ENCODE data around the gene C17orf78.
"Not testable (repeated sequence)": the region's sequence is repeated elsewhere in the genome, so short reads cannot be mapped to it uniquely, and the experiment has no call there.

The C17orf78 gene

DNA sequence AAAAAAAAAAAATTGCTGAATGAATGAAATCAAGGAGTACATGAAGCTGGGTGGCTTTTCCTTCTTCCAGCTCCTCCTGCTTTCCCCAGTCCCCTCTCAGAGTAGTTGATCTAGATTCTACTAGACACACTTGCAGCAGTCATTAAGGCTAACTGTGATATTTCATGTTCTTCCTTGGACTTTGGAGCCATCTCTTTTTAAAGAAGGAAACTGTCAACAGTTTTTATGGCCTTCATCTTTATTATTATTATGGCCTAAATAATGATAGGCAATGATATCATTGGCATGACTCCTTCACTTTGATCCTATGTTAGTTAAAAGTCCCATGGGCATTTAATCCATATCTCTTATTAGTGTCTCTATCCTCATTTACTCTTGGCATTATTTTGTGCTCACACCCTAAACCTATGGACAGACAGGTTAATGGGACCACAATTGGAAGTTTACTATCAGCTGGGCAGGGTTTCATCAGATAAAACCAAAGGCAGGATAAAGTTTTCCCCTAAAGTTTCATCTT lies 9.7 kb downstream of the C17orf78 start:
- in situ Hi-C loops (cut with MboI; ENCODE audit: low sequenced_read_pairs) = loop anchor here (25.0 kb wide), 1 partner anchor 773 kb away; the partner anchor contains the start of gene MRM1

- in situ Hi-C loops (cut with MboI; ENCODE audit: low sequenced_read_pairs) = loop anchor here (25.0 kb wide), 1 partner anchor 774 kb away; the partner anchor contains the start of gene MRM1
Measured at GRCh38 chr17:37386462-37386861, 10.7 kb downstream of the C17orf78 start.

GRCh38 chr17:37388266-37388665 lies 12.5 kb downstream of the C17orf78 start:
- in situ Hi-C loops (cut with MboI; ENCODE audit: low sequenced_read_pairs) = loop anchor here (25.0 kb wide), 1 partner anchor 776 kb away; the partner anchor contains the start of gene MRM1

GRCh38 chr17:37389160-37389559 lies 13.4 kb downstream of the C17orf78 start:
- in situ Hi-C loops (cut with MboI; ENCODE audit: low sequenced_read_pairs) = loop anchor here (25.0 kb wide), 1 partner anchor 777 kb away; the partner anchor contains the start of gene MRM1

DNA sequence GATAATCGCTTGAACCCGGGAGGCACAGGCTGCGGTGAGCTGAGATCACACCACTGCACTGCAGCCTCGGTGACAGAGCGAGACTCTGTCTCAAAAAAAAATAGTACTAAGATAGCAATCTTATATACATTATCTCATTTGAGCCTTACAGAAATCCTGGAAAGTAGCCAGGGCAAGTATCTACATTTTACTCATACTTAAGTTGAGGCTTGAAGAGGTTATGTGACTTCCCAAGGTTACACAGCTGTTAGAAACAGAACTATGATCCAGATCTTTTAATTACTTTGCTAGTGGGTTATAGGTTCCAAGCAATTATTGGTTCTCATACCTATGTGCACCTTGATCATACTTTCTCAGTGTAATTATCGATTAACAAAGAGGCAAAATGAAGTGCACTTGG lies 15.4 kb downstream of the C17orf78 start:
- in situ Hi-C loops (cut with MboI; ENCODE audit: low sequenced_read_pairs) = loop anchor here (25.0 kb wide), 1 partner anchor 779 kb away; the partner anchor contains the start of gene MRM1

DNA sequence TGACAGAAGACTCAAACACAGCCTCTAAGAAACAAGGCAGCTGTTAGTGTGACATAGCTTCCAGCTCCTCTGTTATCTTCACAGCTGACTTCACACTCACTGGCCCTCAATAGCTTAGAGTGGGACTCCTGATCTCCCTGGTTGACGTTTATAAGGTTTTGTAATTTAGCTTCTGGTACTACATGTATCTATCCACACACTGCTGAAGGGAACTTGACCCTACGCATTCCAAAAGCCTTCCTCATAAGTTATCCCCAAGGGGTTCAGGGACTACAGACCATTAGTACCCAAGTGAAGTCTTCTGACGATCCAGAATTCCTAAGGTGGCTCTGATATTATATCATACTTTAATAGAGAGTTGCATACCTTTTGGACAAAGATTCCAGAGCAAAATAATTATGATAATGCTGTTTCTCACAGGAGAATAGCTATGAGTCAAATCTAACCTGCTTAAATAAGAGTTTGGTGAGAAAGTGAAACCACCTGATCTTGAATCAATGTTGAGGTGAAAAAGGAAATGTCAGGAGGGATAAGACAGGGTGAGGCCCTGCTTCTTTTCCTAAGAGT lies 16.3 kb downstream of the C17orf78 start:
- in situ Hi-C loops (cut with MboI; ENCODE audit: low sequenced_read_pairs) = loop anchor here (25.0 kb wide), 1 partner anchor 780 kb away; the partner anchor contains the start of gene MRM1

DNA sequence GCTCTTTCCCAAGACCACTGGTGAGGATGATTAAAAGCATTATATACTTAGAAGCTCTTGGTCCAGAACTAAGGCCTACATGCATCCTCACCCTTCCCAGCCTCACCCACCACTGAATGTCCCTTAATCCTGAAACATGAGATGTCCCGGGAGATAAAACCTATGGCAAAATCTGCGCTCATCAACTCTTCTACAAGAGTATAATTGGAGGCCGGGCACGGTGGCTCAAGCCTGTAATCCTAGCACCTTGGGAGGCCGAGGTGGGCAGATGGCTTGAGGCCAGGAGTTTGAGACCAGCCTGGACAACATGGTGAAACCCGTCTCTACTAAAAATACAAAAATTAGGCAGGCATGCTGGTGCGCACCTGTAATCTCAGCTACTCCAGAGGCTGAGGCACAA lies 17.6 kb downstream of the C17orf78 start:
- in situ Hi-C loops (cut with MboI; ENCODE audit: low sequenced_read_pairs) = loop anchor here (25.0 kb wide), 1 partner anchor 781 kb away; the partner anchor contains the start of gene MRM1

- in situ Hi-C loops (cut with MboI; ENCODE audit: low sequenced_read_pairs) = loop anchor here (25.0 kb wide), 1 partner anchor 787 kb away; the partner anchor contains the start of gene MRM1
Measured at GRCh38 chr17:37399265-37399803, 23.5 kb downstream of the C17orf78 start.

GRCh38 chr17:37400505-37400904 lies 24.7 kb downstream of the C17orf78 start:
- in situ Hi-C loops (cut with MboI; ENCODE audit: low sequenced_read_pairs) = no loop called here

GRCh38 chr17:37405522-37405921 lies 29.7 kb downstream of the C17orf78 start:
- in situ Hi-C loops (cut with MboI; ENCODE audit: low sequenced_read_pairs) = not testable (repeated sequence)

DNA sequence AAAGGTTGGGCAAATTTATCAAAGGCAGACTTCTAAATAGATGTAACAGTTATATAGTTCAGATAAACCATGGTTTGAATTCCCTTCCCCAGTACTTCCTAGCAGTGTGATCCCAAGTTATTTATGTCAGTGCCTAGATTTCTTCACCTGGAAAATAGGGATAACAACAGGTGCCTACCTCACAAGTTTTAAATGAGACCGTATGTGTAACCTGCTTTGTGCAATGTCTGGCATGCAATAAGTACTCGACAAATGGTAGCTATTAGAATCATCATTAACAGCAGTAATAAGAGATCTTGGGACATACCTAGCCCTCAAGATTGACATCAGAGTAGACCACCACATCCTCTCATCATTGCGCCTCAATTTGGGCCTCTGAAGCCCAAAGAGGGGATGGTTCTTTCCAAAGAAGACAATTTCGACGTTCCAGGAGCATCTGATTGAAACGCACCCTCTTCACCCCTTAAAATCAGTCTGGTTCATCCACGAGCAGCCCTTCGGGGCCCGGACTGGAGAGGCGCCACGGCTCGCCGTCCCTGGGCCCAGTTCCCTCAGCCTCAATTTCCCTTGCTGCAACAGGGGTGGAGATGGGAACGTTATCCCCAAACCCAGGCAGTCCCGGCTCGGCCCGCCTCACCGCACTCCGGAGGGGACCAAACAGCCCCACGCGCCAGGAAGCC lies 30.3 kb downstream of the C17orf78 start:
- in situ Hi-C loops (cut with MboI; ENCODE audit: low sequenced_read_pairs) = no loop called here

DNA sequence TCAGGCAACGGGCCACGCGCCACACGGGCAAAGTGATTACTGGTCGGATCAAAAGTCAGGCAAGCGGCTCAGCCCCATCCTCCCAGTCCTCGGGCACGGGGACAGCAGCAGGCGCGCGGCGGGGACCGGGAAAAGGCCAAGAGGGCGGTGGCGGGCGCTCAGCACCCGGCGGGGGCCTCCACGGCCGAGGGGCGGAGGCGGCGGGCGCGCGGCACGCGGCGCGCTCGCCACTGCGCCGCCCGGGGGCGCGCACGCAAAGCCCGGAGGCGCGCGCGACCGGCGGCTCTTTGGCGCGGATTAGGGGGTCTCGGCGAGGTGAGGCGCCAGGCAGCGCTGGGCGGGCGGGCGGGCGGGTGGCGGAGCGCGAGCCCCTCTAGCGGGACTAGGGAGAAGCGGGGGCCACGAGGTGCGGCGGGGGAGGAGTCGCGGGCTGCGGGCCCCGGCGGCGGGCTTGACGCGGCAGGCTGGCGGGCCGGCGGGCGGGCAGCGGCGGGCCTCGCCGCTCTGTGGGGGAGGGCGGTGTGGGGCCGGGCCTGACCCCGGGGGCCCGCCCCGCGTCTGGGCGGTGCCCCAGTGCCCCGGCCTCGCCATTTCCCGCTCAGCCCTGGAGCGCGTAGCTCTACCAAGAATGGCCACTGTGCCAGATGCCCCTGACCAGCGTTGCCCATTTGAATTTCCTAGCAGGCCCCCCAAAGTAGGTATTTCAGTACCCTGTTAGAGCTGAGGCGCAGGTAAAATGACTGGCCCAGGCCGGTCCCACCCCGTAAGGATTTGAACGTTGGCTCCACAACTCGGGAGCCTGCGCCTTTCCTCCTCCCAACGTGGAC lies 31.1 kb downstream of the C17orf78 start, which contains the start of the genes ACACA and TADA2A:
Gene ACACA (minus strand): TSS at position 202 of the 827 bp plus-strand sequence. CDS start 537 bp downstream, outside the sequence.
Gene TADA2A (plus strand): TSS at position 252 of the 827 bp plus-strand sequence. CDS start 4,480 bp downstream, outside the sequence.
- in situ Hi-C loops (cut with MboI; ENCODE audit: low sequenced_read_pairs) = no loop called here

- in situ Hi-C loops (cut with MboI; ENCODE audit: low sequenced_read_pairs) = not testable (repeated sequence)
Measured at GRCh38 chr17:37408145-37408479, 32.3 kb downstream of the C17orf78 start.

- in situ Hi-C loops (cut with MboI; ENCODE audit: low sequenced_read_pairs) = no loop called here
Measured at GRCh38 chr17:37410357-37410756, 34.6 kb downstream of the C17orf78 start.

DNA sequence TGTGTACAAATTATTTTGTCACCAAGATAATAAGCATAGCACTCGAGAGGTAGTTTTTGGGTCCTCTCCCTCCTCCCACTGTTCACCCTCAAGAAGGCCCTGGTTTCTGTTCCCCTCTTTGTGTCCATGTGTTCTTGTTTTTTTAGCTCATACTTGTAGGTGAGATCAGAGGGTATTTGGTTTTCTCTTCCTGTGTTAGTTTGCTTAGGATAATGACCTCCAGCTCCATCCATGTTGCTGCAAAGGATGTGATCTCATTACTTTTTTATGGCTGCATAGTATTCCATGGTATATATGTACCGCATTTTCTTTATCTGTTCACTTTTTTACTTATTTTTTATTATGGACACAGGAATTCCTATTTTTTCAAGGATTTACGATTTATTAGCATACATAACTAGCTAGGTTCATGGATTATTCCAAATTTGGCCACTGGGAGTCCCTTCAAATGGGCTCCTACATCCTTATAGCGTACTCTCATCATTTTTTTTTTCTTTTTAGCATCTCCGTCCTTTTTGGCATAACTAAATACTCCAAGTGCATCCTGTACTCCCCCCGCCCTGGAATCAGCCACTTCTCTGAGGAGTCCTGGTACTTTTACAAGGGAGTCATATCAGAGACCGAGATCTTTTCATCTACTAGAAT lies 38.2 kb downstream of the C17orf78 start:
- in situ Hi-C loops (cut with MboI; ENCODE audit: low sequenced_read_pairs) = no loop called here

- in situ Hi-C loops (cut with MboI; ENCODE audit: low sequenced_read_pairs) = no loop called here
Measured at GRCh38 chr17:37417852-37418251, 42.1 kb downstream of the C17orf78 start.

DNA sequence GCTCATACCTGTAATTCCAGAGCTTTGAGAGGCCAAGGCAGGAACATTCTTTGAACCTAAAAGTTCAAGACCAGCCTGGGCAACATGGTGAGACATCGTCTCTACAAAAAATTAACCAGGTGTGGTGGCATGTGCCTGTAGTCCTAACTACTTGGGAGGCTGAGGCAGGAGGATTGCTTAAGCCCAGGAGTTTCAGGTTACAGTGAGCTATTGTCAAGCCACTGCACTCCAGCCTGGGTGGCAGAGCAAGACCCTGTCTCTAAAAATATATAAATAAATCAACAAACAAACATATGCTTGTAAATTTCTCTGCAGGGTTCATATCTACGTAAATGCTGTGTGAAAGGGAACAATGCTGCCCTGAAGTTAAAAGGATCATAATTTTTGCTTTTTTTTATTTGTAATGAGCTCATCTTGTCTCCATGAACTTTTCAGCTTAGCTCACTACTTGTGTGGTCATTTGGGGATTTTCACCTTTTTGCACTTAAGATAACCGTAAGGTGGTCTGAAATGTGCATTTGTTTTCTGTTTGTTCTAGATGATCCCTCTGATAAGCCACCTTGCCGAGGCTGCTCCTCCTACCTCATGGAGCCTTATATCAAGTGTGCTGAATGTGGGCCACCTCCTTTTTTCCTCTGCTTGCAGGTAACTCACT lies 47.3 kb downstream of the C17orf78 start:
- in situ Hi-C loops (cut with MboI; ENCODE audit: low sequenced_read_pairs) = no loop called here

DNA sequence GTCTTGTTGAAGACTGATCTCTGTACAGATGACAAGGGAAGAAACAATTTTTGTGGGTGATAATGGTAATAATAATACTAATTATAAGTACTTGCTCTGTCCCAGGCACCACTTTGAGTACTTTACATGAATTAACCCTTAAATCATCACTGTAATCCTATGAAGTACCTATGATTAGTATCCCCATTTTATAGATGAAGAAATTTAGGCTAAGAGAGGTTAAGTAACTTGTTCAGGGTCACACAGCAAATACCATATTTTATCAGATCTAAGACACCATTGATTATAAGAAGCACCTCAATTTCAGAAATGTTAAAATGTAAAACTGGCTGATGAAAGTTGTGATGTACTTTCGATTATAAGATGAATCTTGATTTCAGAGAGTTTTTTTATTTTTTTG lies 49.5 kb downstream of the C17orf78 start:
- in situ Hi-C loops (cut with MboI; ENCODE audit: low sequenced_read_pairs) = no loop called here

DNA sequence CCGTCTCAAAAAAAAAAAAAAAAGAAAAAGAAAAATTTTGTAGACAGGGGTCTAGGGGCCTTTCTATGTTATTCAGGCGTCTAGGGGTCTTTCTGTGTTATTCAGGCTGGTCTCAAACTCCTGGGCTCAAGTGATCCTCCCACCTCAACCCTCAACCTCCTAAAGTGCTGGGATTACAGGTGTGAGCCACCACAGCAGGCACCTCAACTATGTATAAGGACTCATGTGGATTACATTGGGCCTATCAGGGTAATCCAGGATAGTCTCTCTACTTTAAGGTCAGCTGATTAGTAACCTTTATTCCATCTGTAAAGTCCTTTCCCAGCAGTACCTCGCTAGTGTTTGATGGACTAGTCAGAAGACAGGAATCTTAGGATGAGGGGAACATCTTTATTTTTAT lies 53.3 kb downstream of the C17orf78 start:
- in situ Hi-C loops (cut with MboI; ENCODE audit: low sequenced_read_pairs) = no loop called here

- in situ Hi-C loops (cut with MboI; ENCODE audit: low sequenced_read_pairs) = no loop called here
Measured at GRCh38 chr17:37429453-37429852, 53.7 kb downstream of the C17orf78 start.

Measured in HL-60/S4 (cell line).